Endothelial cell of umbilical vein (primary cell): ENCODE results near the gene LARP6.

ENCODE experiments used
- EZH2 ChIP-seq: IDR thresholded peaks from 2 replicates; pipeline ENCODE4 v1.6.1; 2012; ENCODE audit warnings: borderline replicate concordance, low read depth, mild to moderate bottlenecking, moderate library complexity, low read length, inconsistent platforms; ENCODE audit not compliant: severe bottlenecking
- TF ChIP-seq, protein P1 (sequence below), 2 donors: IDR thresholded peaks; 1 replicate in 1 of 2; 2 replicates in 1 of 2; pipeline ENCODE4 v1.5.1; 2011; ENCODE audit warnings: low read length in 2 of 2, mild to moderate bottlenecking in 2 of 2, moderate library complexity in 2 of 2, control low read depth in 1 of 2, inconsistent platforms in 1 of 2, low read depth in 1 of 2; ENCODE audit not compliant: insufficient read depth in 1 of 2; ENCODE audit errors: extremely low read depth in 1 of 2

GRCh38 chr15:70892002-70892911 lies 38.3 kb upstream of the LARP6 start, which contains the start of the genes LRRC49 and THAP10:
- TF ChIP-seq, protein P1, sequence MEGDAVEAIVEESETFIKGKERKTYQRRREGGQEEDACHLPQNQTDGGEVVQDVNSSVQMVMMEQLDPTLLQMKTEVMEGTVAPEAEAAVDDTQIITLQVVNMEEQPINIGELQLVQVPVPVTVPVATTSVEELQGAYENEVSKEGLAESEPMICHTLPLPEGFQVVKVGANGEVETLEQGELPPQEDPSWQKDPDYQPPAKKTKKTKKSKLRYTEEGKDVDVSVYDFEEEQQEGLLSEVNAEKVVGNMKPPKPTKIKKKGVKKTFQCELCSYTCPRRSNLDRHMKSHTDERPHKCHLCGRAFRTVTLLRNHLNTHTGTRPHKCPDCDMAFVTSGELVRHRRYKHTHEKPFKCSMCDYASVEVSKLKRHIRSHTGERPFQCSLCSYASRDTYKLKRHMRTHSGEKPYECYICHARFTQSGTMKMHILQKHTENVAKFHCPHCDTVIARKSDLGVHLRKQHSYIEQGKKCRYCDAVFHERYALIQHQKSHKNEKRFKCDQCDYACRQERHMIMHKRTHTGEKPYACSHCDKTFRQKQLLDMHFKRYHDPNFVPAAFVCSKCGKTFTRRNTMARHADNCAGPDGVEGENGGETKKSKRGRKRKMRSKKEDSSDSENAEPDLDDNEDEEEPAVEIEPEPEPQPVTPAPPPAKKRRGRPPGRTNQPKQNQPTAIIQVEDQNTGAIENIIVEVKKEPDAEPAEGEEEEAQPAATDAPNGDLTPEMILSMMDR (IDR thresholded peaks at IDR 0.05; ENCODE audit: extremely low read depth in 1 of 2, insufficient read depth in 1 of 2, low read depth in 1 of 2, low read length in 2 of 2), result no peak
- no peak for TF ChIP-seq EZH2
